A549 (cell line): ENCODE data around the gene NEK2.

ENCODE experiments used
- CHD2 ChIP-seq: fragments of 150-350 bp; IDR thresholded peaks from 2 replicates; pipeline ENCODE4 v1.6.1; 2014; ENCODE audit warnings: low read length; ENCODE audit not compliant: partially characterized antibody
- CTCF ChIP-seq: fragments of >200 bp; sonication (Bioruptor Twin); formaldehyde crosslinking; IDR thresholded peaks from 3 replicates; pipeline ENCODE4 v1.5.1; 2016
- EP300 ChIP-seq, 2 experiments: fragments of >200 bp; sonication (Bioruptor Twin); formaldehyde crosslinking; IDR thresholded peaks; 2 replicates in 1 of 2; 3 replicates in 1 of 2; pipeline ENCODE4 v1.6.1; 2016 to 2017
- GATA3 ChIP-seq: IDR thresholded peaks from 2 replicates; pipeline ENCODE4 v1.6.1; 2012; ENCODE audit warnings: borderline replicate concordance
- HMGXB4 ChIP-seq: fragments of 250-450 bp; sonication (Bioruptor Pico); IDR thresholded peaks from 2 replicates; pipeline ENCODE4 v1.5.0; 2021; ENCODE audit warnings: mild to moderate bottlenecking, moderate library complexity, borderline replicate concordance
- JUNB ChIP-seq: fragments of >200 bp; sonication (Bioruptor Twin); formaldehyde crosslinking; IDR thresholded peaks from 2 replicates; pipeline ENCODE4 v1.6.1; 2016
- KDM5A ChIP-seq: fragments of 200-600 bp; sonication (generic); IDR thresholded peaks from 2 replicates; pipeline ENCODE4 v1.6.1; 2016; ENCODE audit warnings: antibody characterized with exemption, mild to moderate bottlenecking
- MAX ChIP-seq: IDR thresholded peaks from 2 replicates; pipeline ENCODE4 v1.6.1; 2012
- POLR2A ChIP-seq: IDR thresholded peaks from 2 replicates; pipeline ENCODE4 v1.6.1; 2012; ENCODE audit warnings: mild to moderate bottlenecking, low read length
- RAD21 ChIP-seq, 2 experiments: fragments of >200 bp in 1 of 2; sonication (Bioruptor Twin) in 1 of 2; formaldehyde crosslinking in 1 of 2; IDR thresholded peaks in 1 of 2; conservative IDR thresholded peaks in 1 of 2; 2 replicates in 1 of 2; 3 replicates in 1 of 2; pipeline ENCODE4 v1.6.1; 2012 to 2018; ENCODE audit warnings: inconsistent platforms in 1 of 2
- RCOR1 ChIP-seq: fragments of 150-350 bp; IDR thresholded peaks from 2 replicates; pipeline ENCODE4 v1.6.1; 2014; ENCODE audit warnings: antibody characterized with exemption, low read length, low read depth
- SMC3 ChIP-seq: fragments of >200 bp; sonication (Bioruptor Twin); formaldehyde crosslinking; IDR thresholded peaks from 3 replicates; pipeline ENCODE4 v1.6.1; 2018; ENCODE audit warnings: inconsistent platforms

- TF ChIP-seq GATA3: no peak
- no peak for TF ChIP-seq RAD21 (conservative IDR thresholded peaks at IDR 0.05 in 1 of 2, IDR thresholded peaks at IDR 0.05 in 1 of 2)
- TF ChIP-seq JUNB: no peak
- no peak for TF ChIP-seq POLR2A
- TF ChIP-seq CTCF: no peak
- TF ChIP-seq EP300 (IDR thresholded peaks at IDR 0.05): no peak
- TF ChIP-seq RCOR1: no peak
- no peak for TF ChIP-seq HMGXB4 (CRISPR knock-in tag)
- TF ChIP-seq KDM5A: no peak
- TF ChIP-seq SMC3: no peak
- no peak for TF ChIP-seq MAX
- no peak for TF ChIP-seq CHD2
Measured at GRCh38 chr1:211641044-211641800, 34.2 kb downstream of the NEK2 start.
